Astrocyte (in vitro differentiated cells and primary cell): ENCODE data around the gene RALY. TPM values are rescaled to one million over a fixed set of nuclear protein-coding genes. Genes with fewer than 3 reads are reported as not detected.

Source experiments
- DNase-seq: peaks from one replicate; pipeline ENCODE4 v3.0.0-alpha.2; 2010; ENCODE audit warnings: low read depth
- FAIRE-seq: peaks from 2 replicates; lab custom pipeline; 2011; peaks lifted over from hg19 to GRCh38; lab: Jason Lieb, UNC
- H2AFZ ChIP-seq: 2 replicates; pipeline ENCODE4 v1.6.0; 2012; ENCODE audit warnings: low read depth, low read length, inconsistent platforms
- H3K27ac ChIP-seq: 2 replicates; pipeline ENCODE4 v1.5.1; 2011; ENCODE audit warnings: low read depth, low read length, inconsistent platforms
- H3K27me3 ChIP-seq: 2 replicates; pipeline ENCODE4 v1.6.0; 2011; ENCODE audit warnings: low read length, inconsistent platforms; ENCODE audit not compliant: insufficient read depth
- H3K36me3 ChIP-seq: 2 replicates; pipeline ENCODE4 v1.5.1; 2011; ENCODE audit warnings: low read length, inconsistent platforms; ENCODE audit not compliant: insufficient read depth
- H3K4me1 ChIP-seq: 2 replicates; pipeline ENCODE4 v1.5.1; 2011; ENCODE audit warnings: low read length, inconsistent platforms; ENCODE audit not compliant: insufficient read depth
- H3K4me2 ChIP-seq: 2 replicates; pipeline ENCODE4 v1.6.0; 2012; ENCODE audit warnings: low read length, inconsistent platforms
- H3K4me3 ChIP-seq: 2 replicates; pipeline ENCODE4 v1.5.1; 2011; ENCODE audit warnings: low read depth, mild to moderate bottlenecking, low read length, inconsistent platforms; ENCODE audit not compliant: insufficient read depth
- H3K79me2 ChIP-seq: 2 replicates; pipeline ENCODE4 v1.6.0; 2012; ENCODE audit warnings: mild to moderate bottlenecking, low read length, inconsistent platforms; ENCODE audit not compliant: insufficient read depth
- H3K9ac ChIP-seq: 2 replicates; pipeline ENCODE4 v1.6.0; 2012; ENCODE audit warnings: mild to moderate bottlenecking, low read length, inconsistent platforms
- H3K9me3 ChIP-seq: 2 replicates; pipeline ENCODE4 v1.5.1; 2012; ENCODE audit warnings: low read depth, mild to moderate bottlenecking, low read length, inconsistent platforms; ENCODE audit not compliant: insufficient read depth
- H4K20me1 ChIP-seq: 2 replicates; pipeline ENCODE4 v1.6.0; 2012; ENCODE audit warnings: low read length, inconsistent platforms; ENCODE audit not compliant: insufficient read depth
- H3K27ac Mint-ChIP-seq: one replicate; pipeline ENCODE4 v1.8.0; 2021; ENCODE audit warnings: mild to moderate bottlenecking, mixed read lengths; ENCODE audit not compliant: unreplicated experiment
- H3K27me3 Mint-ChIP-seq: one replicate; pipeline ENCODE4 v1.8.0; 2021; ENCODE audit warnings: low read depth, mixed read lengths; ENCODE audit not compliant: unreplicated experiment
- H3K36me3 Mint-ChIP-seq: one replicate; pipeline ENCODE4 v1.8.0; 2021; ENCODE audit warnings: low read depth, mixed read lengths; ENCODE audit not compliant: unreplicated experiment
- H3K4me1 Mint-ChIP-seq: one replicate; pipeline ENCODE4 v1.8.0; 2021; ENCODE audit warnings: low read depth, mixed read lengths; ENCODE audit not compliant: unreplicated experiment
- H3K4me3 Mint-ChIP-seq: one replicate; pipeline ENCODE4 v1.8.0; 2021; ENCODE audit warnings: mild to moderate bottlenecking, moderate library complexity, mixed read lengths; ENCODE audit not compliant: unreplicated experiment
- H3K9me3 Mint-ChIP-seq: one replicate; pipeline ENCODE4 v1.8.0; 2021; ENCODE audit warnings: mild to moderate bottlenecking, mixed read lengths; ENCODE audit not compliant: unreplicated experiment
- EZH2 ChIP-seq: IDR thresholded peaks from 2 replicates; pipeline ENCODE4 v1.6.1; 2012; ENCODE audit warnings: mild to moderate bottlenecking, low read length, inconsistent platforms; ENCODE audit not compliant: insufficient read depth
- total RNA-seq: library from RNA; stranded (reverse); gene quantifications from 2 replicates; pipeline ENCODE4 v1.2.1, GENCODE V29; 2021
- TF ChIP-seq, protein P1 (sequence below): IDR thresholded peaks from 2 replicates; pipeline ENCODE4 v1.5.1; 2011; ENCODE audit warnings: low read depth, mild to moderate bottlenecking, inconsistent platforms, low read length, moderate library complexity; ENCODE audit not compliant: insufficient read depth

RALY gene
- total RNA-seq, 1 donor from 2014 or later = 105 TPM

DNA sequence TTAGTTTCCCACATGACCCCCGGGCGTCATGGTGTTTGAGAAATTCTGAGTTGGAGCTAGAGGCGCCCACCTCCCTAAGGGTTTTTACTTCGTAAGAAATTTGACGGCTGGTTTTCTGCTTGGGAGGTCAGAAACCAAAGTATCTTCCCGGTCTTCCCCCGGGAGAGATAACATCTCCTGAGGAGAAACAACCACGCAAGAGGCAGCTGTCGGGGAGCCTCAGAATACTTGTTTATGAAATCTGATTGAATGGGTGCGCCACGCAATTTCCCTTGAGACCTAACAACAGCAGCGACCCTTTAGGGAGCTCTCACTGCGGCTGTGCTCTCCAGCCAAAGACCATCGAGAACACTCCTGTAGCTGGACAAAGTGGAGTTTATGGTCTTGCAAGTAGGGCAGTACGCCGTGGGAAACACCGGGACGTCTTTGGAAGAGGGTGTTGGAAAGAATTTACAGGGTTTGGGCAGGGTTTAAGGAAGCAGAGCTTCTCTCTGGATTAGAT is 118.9 kb downstream of the RALY start:
- Mint-ChIP-seq H3K4me1 (peaks cover 22% of the 10 kb centered on the region), H3K36me3 (peaks cover 15% of the 10 kb centered on the region), H3K9me3 (no peaks in the 10 kb centered on the region), H3K4me3 (peak overlapping the region; percentile 100), H3K27me3 (no peaks in the 10 kb centered on the region), H3K27ac (peak overlapping the region; percentile 82)
- H3K9me3 ChIP-seq = no peaks in the 10 kb centered on the region
- peaks cover 3% of the 10 kb centered on the region for H3K27me3 ChIP-seq
- H2AFZ ChIP-seq = peak overlapping the region; percentile 96
- H3K36me3 ChIP-seq = peaks cover 6% of the 10 kb centered on the region
- H3K4me1 ChIP-seq = peaks cover 10% of the 10 kb centered on the region
- peak overlapping the region; percentile 95 for H3K27ac ChIP-seq
- H3K4me2 ChIP-seq = peak overlapping the region; percentile 89
- TF ChIP-seq EZH2 = no peak
- TF ChIP-seq, protein P1, sequence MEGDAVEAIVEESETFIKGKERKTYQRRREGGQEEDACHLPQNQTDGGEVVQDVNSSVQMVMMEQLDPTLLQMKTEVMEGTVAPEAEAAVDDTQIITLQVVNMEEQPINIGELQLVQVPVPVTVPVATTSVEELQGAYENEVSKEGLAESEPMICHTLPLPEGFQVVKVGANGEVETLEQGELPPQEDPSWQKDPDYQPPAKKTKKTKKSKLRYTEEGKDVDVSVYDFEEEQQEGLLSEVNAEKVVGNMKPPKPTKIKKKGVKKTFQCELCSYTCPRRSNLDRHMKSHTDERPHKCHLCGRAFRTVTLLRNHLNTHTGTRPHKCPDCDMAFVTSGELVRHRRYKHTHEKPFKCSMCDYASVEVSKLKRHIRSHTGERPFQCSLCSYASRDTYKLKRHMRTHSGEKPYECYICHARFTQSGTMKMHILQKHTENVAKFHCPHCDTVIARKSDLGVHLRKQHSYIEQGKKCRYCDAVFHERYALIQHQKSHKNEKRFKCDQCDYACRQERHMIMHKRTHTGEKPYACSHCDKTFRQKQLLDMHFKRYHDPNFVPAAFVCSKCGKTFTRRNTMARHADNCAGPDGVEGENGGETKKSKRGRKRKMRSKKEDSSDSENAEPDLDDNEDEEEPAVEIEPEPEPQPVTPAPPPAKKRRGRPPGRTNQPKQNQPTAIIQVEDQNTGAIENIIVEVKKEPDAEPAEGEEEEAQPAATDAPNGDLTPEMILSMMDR = no peak
- peaks cover 44% of the 10 kb centered on the region for H3K79me2 ChIP-seq
- DNase-seq (peak; percentile 22), FAIRE-seq (no peak)
- peaks cover 40% of the 10 kb centered on the region for H4K20me1 ChIP-seq
- H3K9ac ChIP-seq = peak overlapping the region; percentile 98
- H3K4me3 ChIP-seq = peak overlapping the region; percentile 91

- DNase-seq (no peak), FAIRE-seq (no peak)
- Histone ChIP-seq H3K36me3 (no peaks in the 10 kb centered on the region), H3K4me2 (no peak overlapping the region), H3K4me1 (peaks cover 6% of the 10 kb centered on the region), H3K27ac (no peak overlapping the region), H3K27me3 (peaks cover 10% of the 10 kb centered on the region), H3K4me3 (no peak overlapping the region), H3K9me3 (no peaks in the 10 kb centered on the region), H4K20me1 (peaks cover 19% of the 10 kb centered on the region), H3K9ac (no peak overlapping the region), H3K79me2 (peaks cover 23% of the 10 kb centered on the region), H2AFZ (no peak overlapping the region)
- Mint-ChIP-seq H3K27ac (no peak overlapping the region), H3K4me3 (no peak overlapping the region), H3K36me3 (peaks cover 5% of the 10 kb centered on the region), H3K27me3 (peaks cover 9% of the 10 kb centered on the region), H3K9me3 (no peaks in the 10 kb centered on the region), H3K4me1 (peaks cover 9% of the 10 kb centered on the region)
- TF ChIP-seq, protein P1 = no peak
- TF ChIP-seq EZH2 = no peak
These were observed 121.1 kb downstream of the RALY start for GRCh38 chr20:34114809-34115208.

DNA sequence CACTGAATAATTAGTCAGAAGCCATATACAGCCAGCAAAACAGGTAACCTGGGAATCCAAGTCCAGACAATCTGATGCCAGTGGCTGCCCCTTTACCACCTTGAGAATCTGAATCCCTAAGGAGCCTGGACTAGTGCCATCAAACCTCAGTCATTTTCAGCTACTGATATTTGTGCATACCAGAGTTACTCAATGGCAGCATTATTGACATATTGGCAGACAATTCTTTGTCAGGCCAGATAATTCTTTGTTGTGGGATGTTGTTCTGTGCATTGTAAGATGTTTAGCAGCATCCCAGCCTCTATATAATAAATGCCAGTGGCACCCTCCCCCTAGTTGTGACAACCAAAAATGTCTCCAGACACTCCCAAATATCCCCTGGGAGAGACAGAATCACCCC is 121.5 kb downstream of the RALY start:
- H3K4me2 ChIP-seq = no peak overlapping the region
- H4K20me1 ChIP-seq = peaks cover 14% of the 10 kb centered on the region
- no peak overlapping the region for H3K27ac ChIP-seq
- H2AFZ ChIP-seq = no peak overlapping the region
- Mint-ChIP-seq H3K36me3 (peaks cover 3% of the 10 kb centered on the region), H3K9me3 (no peaks in the 10 kb centered on the region), H3K4me3 (no peak overlapping the region), H3K27ac (no peak overlapping the region), H3K27me3 (peaks cover 9% of the 10 kb centered on the region), H3K4me1 (peaks cover 6% of the 10 kb centered on the region)
- H3K79me2 ChIP-seq = peaks cover 18% of the 10 kb centered on the region
- peaks cover 4% of the 10 kb centered on the region for H3K4me1 ChIP-seq
- no peak overlapping the region for H3K4me3 ChIP-seq
- no peak for TF ChIP-seq EZH2
- TF ChIP-seq, protein P1 = no peak
- H3K9me3 ChIP-seq = no peaks in the 10 kb centered on the region
- H3K27me3 ChIP-seq = peaks cover 10% of the 10 kb centered on the region
- DNase-seq (no peak), FAIRE-seq (no peak)
- H3K9ac ChIP-seq = no peak overlapping the region
- no peaks in the 10 kb centered on the region for H3K36me3 ChIP-seq
